Measurements from ENCODE around the gene ALCAM. TPM values are rescaled to one million over a fixed set of nuclear protein-coding genes. Genes with fewer than 3 reads are reported as not detected.

ALCAM gene
- total and polyA plus RNA-seq, 2 of the 8 experiments (the other 6 are each of a cell fraction or from before 2014, with no cell fraction given), result 10.8 to 33.0 TPM

GRCh38 chr3:105511031-105511430 lies 144.3 kb downstream of the ALCAM start (continued):
- no peak for TF ChIP-seq CBX8 (IDR thresholded peaks at IDR 0.05; ENCODE audit: borderline replicate concordance, low read depth, low read length)

Measured in H1 (cell line).